ENCODE results near the gene ZNF891.

The ZNF891 gene

GRCh38 chr12:133083345-133083744, 46.7 kb downstream of the ZNF891 start:
- no peak for TF ChIP-seq CTCF (IDR thresholded peaks at IDR 0.05)
- peaks cover 13 to 18% of the 10 kb centered on the region in 2 experiments for H3K4me1 ChIP-seq (ENCODE audit: control insufficient read depth in 1 of 2, insufficient read depth in 1 of 2, low read depth in 1 of 2, low read length in 1 of 2)
- H3K36me3 ChIP-seq = peaks cover 32% of the 10 kb centered on the region
- peaks cover 38% of the 10 kb centered on the region for H3K9me3 ChIP-seq
- H3K27me3 ChIP-seq = no peaks in the 10 kb centered on the region
- no peak overlapping the region for H3K4me3 ChIP-seq (ENCODE audit: low read depth in 1 of 2, low read length in 1 of 2)
- H3K27ac ChIP-seq = no peak overlapping the region

DNA sequence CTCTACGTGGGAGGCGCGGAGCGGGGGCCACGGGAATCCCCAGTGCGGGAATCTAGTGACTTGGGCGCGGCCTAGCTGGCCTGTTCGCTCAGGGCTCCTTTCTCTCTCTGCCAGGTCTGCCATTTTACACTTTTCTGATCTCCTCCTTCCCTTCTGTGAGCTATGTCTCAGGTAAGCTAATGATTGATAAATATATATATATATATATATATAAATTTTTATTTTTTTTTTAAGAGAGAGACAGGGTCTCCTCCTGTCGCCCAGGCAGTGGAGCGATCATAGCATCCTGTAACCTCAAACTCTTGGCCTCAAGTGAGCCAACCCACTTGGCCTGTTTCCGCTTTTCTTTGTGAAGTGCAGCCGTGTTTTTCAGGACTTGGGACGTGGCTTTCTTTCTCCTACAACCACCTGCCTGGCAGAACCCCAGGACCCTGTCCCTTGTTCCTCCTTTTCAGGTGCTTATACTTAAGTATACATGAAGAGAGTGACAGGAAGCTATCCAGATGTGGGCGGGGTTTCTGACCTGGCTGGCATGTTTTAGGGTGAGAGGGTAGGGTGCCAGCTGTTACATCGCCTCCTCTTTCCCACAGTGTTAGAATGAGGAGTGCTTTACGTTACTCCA, 48.8 kb downstream of the ZNF891 start:
- no peak for TF ChIP-seq CTCF (IDR thresholded peaks at IDR 0.05)
- Histone ChIP-seq H3K27ac (peak overlapping the region; percentile 90), H3K9me3 (peaks cover 49% of the 10 kb centered on the region)

DNA sequence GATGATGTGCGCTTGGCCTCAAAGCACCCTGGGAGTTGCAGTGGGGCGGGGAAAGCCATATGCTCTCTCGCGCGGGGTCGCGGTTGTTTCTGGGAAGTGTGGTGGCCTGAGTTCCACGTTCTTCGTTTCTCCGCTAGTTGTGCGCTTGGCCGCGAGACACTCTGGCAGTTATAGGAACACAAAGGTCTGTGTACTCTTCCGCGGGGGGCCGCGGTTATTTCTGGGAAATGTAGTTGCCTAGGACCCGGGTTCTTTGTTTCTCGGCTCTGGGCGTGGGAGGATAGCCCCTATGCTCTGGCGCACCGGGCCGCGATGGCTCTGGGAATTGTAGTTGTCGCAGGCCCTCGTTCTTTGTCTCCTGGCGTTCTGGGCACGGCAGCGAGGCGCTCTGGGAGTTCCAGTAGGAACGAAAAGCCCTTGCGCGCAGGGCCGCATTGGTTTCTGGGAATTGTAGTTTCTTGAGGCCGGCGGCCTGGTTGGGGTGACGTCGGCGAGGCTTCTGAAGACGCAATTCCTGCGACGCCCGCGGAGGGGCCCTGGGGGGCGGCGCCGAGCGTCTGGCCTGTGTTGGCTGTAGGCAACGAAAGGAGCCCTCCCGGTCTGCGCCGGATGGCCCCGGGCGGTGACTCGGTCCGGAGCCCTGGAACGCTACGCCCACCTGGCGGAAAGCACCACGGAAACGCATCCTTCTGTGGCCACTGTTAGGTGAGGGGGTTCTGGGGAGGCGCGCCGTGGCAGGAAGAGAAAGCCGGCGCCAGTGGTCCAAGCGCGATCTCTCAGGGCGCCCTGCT, 49.5 kb downstream of the ZNF891 start, which contains the start of gene ZNF140:
TSS of gene ZNF140 (plus strand) at position 556 of the 791 bp plus-strand sequence. CDS start 398 bp downstream, outside the sequence.
- TF ChIP-seq CTCF (IDR thresholded peaks at IDR 0.05) = peak; percentile 60
- no peaks in the 10 kb centered on the region for H3K27me3 ChIP-seq
- peaks cover 47% of the 10 kb centered on the region for H3K9me3 ChIP-seq
- peak within 1 kb of the TSS; percentile 89 to 98 for H3K4me3 ChIP-seq (ENCODE audit: low read depth in 1 of 2, low read length in 1 of 2)
- H3K4me1 ChIP-seq (ENCODE audit: control insufficient read depth in 1 of 2, insufficient read depth in 1 of 2, low read depth in 1 of 2, low read length in 1 of 2) = peaks cover 13 to 18% of the 10 kb centered on the region in 2 experiments
- H3K27ac ChIP-seq = peak within 1 kb of the TSS; percentile 90
- peaks cover 22% of the 10 kb centered on the region for H3K36me3 ChIP-seq

More for the DNA sequence above, 48.8 kb downstream of the ZNF891 start:
- Histone ChIP-seq H3K27me3 (no peaks in the 10 kb centered on the region), H3K36me3 (peaks cover 29% of the 10 kb centered on the region), H3K4me1 (ENCODE audit: control insufficient read depth in 1 of 2, insufficient read depth in 1 of 2, low read depth in 1 of 2, low read length in 1 of 2) (peaks cover 13 to 18% of the 10 kb centered on the region in 2 experiments), H3K4me3 (ENCODE audit: low read depth in 1 of 2, low read length in 1 of 2) (peak overlapping the region; percentile 89 to 98)

DNA sequence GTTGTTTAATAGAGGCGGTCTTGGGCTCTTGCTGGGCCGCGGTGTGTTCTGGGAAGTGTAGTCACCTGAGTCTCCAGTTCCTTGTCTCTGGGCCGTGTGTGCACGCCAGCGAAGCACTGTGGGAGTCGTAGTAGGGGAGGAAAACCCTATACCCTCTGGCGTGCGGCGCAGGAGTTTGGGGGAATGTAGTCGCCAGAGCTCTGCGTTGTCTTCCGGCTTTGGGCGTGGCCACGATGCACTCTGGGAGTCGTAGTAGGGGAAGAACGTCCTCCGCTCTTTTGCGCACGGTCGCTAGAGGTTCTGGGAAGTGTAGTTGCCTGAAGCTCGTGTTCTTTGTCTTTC, 50.1 kb downstream of the ZNF891 start:
- Histone ChIP-seq H3K36me3 (peaks cover 16% of the 10 kb centered on the region), H3K27ac (peak overlapping the region; percentile 90), H3K27me3 (no peaks in the 10 kb centered on the region), H3K9me3 (peaks cover 51% of the 10 kb centered on the region), H3K4me1 (ENCODE audit: control insufficient read depth in 1 of 2, insufficient read depth in 1 of 2, low read depth in 1 of 2, low read length in 1 of 2) (peaks cover 13 to 18% of the 10 kb centered on the region in 2 experiments), H3K4me3 (ENCODE audit: low read depth in 1 of 2, low read length in 1 of 2) (peak overlapping the region; percentile 89 to 98)
- TF ChIP-seq CTCF (IDR thresholded peaks at IDR 0.05) = no peak

DNA sequence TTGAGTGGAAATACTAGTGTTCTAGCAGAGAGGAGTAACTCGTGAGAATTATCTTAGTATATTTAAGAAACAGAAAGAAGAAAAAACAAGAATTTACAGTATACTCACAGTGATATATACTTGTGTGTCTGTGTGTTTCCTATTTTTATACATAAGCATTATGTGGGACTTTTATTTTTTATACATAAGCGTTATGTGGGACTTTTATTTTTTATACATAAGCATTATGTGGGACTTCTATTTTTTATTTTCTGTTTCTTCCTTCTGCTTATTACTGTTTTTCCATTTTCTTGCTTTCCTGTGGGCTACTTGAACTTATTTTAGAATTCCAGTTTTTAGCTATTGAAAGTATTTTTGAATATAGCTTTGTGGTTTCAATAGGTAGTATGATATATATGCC, 56.2 kb downstream of the ZNF891 start:
- no peak overlapping the region for H3K4me3 ChIP-seq (ENCODE audit: low read depth in 1 of 2, low read length in 1 of 2)
- no peaks in the 10 kb centered on the region for H3K4me1 ChIP-seq (ENCODE audit: control insufficient read depth in 1 of 2, insufficient read depth in 1 of 2, low read depth in 1 of 2, low read length in 1 of 2)
- H3K36me3 ChIP-seq = no peaks in the 10 kb centered on the region
- H3K27ac ChIP-seq = no peak overlapping the region
- no peaks in the 10 kb centered on the region for H3K27me3 ChIP-seq
- H3K9me3 ChIP-seq = peaks cover 57% of the 10 kb centered on the region
- TF ChIP-seq CTCF (IDR thresholded peaks at IDR 0.05) = no peak
